Mesothelial cell of epicardium (in vitro differentiated cells): ENCODE data around the gene ADCY2. TPM values are rescaled to one million over a fixed set of nuclear protein-coding genes. Genes with fewer than 3 reads are reported as not detected.

Source experiments
- DNase-seq, 2 experiments: peaks; one replicate each; pipeline ENCODE4 v3.0.0; 2021; ENCODE audit warnings: low spot score in 2 of 2; ENCODE audit not compliant: unreplicated experiment in 2 of 2
- H3K27ac Mint-ChIP-seq: 2 replicates; pipeline ENCODE4 v1.8.0; 2021; ENCODE audit warnings: mixed read lengths
- H3K27me3 Mint-ChIP-seq: 2 replicates; pipeline ENCODE4 v1.8.0; 2021; ENCODE audit warnings: low read depth, mixed read lengths
- H3K36me3 Mint-ChIP-seq: 2 replicates; pipeline ENCODE4 v1.8.0; 2021; ENCODE audit warnings: mixed read lengths
- H3K4me1 Mint-ChIP-seq: 2 replicates; pipeline ENCODE4 v1.8.0; 2021; ENCODE audit warnings: mixed read lengths
- H3K4me3 Mint-ChIP-seq: 2 replicates; pipeline ENCODE4 v1.8.0; 2021; ENCODE audit warnings: mild to moderate bottlenecking, moderate library complexity, mixed read lengths
- H3K9me3 Mint-ChIP-seq: 2 replicates; pipeline ENCODE4 v1.8.0; 2021; ENCODE audit warnings: mixed read lengths
- CTCF ChIP-seq: fragments of 200-600 bp; sonication (generic); IDR thresholded peaks from one replicate; pipeline ENCODE4 v1.5.0; 2021; ENCODE audit warnings: antibody characterized with exemption; ENCODE audit not compliant: unreplicated experiment
- total RNA-seq: library from RNA; stranded (reverse); gene quantifications from 3 replicates; pipeline ENCODE4 v1.2.1, GENCODE V29; 2021

Gene ADCY2
- total RNA-seq, 1 donor from 2014 or later: 3.0 TPM

- Mint-ChIP-seq H3K27ac (no peak overlapping the region), H3K9me3 (no peaks in the 10 kb centered on the region), H3K36me3 (no peaks in the 10 kb centered on the region), H3K4me3 (no peak overlapping the region), H3K4me1 (no peaks in the 10 kb centered on the region), H3K27me3 (peaks cover 3% of the 10 kb centered on the region)
- no peak for DNase-seq
- no peak for TF ChIP-seq CTCF
These were observed 263.5 kb downstream of the ADCY2 start for GRCh38 chr5:7659420-7659819.

- Mint-ChIP-seq H3K4me3 (no peak overlapping the region), H3K27ac (no peak overlapping the region), H3K9me3 (no peaks in the 10 kb centered on the region), H3K36me3 (no peaks in the 10 kb centered on the region), H3K4me1 (no peaks in the 10 kb centered on the region), H3K27me3 (peaks cover 3% of the 10 kb centered on the region)
- TF ChIP-seq CTCF: no peak
- no peak for DNase-seq
These were observed 266.4 kb downstream of the ADCY2 start for GRCh38 chr5:7662289-7662688.

- no peak overlapping the region for H3K27ac Mint-ChIP-seq
- H3K27me3 Mint-ChIP-seq: peaks cover 3% of the 10 kb centered on the region
- no peaks in the 10 kb centered on the region for H3K4me1 Mint-ChIP-seq
These were observed 267.9 kb downstream of the ADCY2 start for GRCh38 chr5:7663808-7664207.

GRCh38 chr5:7664208-7664607 lies 268.3 kb downstream of the ADCY2 start:
- Mint-ChIP-seq H3K4me1 (no peaks in the 10 kb centered on the region), H3K9me3 (no peaks in the 10 kb centered on the region), H3K27me3 (peaks cover 3% of the 10 kb centered on the region), H3K4me3 (no peak overlapping the region), H3K27ac (no peak overlapping the region), H3K36me3 (no peaks in the 10 kb centered on the region)
- no peak for TF ChIP-seq CTCF
- DNase-seq: no peak

More at GRCh38 chr5:7663808-7664207, 267.9 kb downstream of the ADCY2 start:
- no peaks in the 10 kb centered on the region for H3K36me3 Mint-ChIP-seq
- no peaks in the 10 kb centered on the region for H3K9me3 Mint-ChIP-seq
- DNase-seq: no peak
- no peak for TF ChIP-seq CTCF
- no peak overlapping the region for H3K4me3 Mint-ChIP-seq

GRCh38 chr5:7667216-7667767 lies 271.4 kb downstream of the ADCY2 start:
- H3K4me3 Mint-ChIP-seq: no peak overlapping the region
- TF ChIP-seq CTCF: no peak
- H3K4me1 Mint-ChIP-seq: peaks cover 6% of the 10 kb centered on the region
- H3K27ac Mint-ChIP-seq: no peak overlapping the region
- no peak for DNase-seq
- no peaks in the 10 kb centered on the region for H3K27me3 Mint-ChIP-seq
- peaks cover 6% of the 10 kb centered on the region for H3K9me3 Mint-ChIP-seq
- H3K36me3 Mint-ChIP-seq: no peaks in the 10 kb centered on the region

- Mint-ChIP-seq H3K27ac (no peak overlapping the region), H3K4me3 (no peak overlapping the region), H3K27me3 (no peaks in the 10 kb centered on the region), H3K36me3 (no peaks in the 10 kb centered on the region), H3K9me3 (peaks cover 6% of the 10 kb centered on the region), H3K4me1 (peaks cover 6% of the 10 kb centered on the region)
- DNase-seq: no peak
- no peak for TF ChIP-seq CTCF
These were observed 272.2 kb downstream of the ADCY2 start for GRCh38 chr5:7668161-7668560.
